NCI-H1048 (cell line): ENCODE data around the gene GALR1.

ENCODE experiments used
- DNase-seq: peaks from one replicate; lab custom pipeline; 2025; lab: John Stamatoyannopoulos, UW

GALR1 gene

GRCh38 chr18:77321823-77322805, 72.5 kb downstream of the GALR1 start:
- no peak for DNase-seq

DNA sequence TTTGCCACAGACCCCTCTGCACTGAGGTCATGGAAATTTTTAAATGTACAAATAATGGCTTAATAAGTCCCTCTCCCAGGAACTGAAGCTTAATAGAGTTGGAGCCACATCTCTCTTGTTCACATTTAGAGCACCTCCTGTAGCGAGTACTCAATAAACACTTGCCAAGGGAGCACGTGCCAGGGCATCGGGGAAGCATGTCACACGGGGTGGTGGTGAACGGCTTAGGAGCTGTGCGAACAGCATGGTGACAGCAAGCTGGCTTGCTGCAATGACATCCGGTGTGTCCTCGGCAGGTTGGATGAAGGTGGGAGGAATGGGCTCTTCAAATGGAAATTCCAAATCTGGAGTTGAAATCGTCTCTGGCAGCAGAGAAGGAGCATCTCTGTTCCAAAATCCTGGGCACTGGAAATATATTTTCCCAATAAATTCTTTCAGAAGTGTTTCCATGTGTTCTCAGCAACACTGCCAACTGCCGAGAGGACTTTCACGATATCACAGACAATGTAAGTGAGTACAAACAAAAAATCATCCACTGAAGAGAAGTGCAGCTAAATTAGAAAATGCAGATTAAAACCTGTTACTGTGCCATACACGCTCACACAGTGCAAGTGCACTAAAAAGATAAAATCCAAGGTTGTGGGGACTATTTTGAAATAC, 74.1 kb downstream of the GALR1 start:
- DNase-seq = no peak
